Measurements from ENCODE around the gene KCNN1.

KCNN1 gene

DNA sequence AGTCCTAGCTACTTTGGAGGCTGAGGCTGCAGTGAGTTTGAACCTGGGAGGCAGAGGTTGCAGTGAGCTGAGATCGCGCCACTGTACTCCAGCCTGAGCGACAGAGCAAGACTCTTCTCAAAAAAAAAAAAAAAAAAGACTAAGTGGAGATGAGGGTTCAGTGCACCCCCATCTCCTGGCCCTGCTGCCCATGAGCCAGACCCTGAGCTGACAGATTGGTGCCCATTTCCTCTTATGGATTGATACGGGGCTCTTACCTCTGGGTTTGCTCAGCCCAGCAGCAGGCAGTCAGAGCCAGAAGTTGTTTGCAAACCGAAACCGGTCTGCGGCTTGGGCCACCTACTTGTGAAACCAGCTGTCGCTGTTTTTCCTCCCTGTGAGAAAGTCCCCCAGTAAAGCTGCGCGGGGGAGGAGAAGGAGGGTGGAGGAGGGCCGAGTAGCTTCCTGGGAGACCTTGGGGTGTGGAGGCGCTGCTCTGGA, 78.0 kb downstream of the KCNN1 start:
- Mint-ChIP-seq H3K4me3 (peak overlapping the region; percentile 62), H3K9me3 (peaks cover 5% of the 10 kb centered on the region), H3K27ac (peak overlapping the region; percentile 75), H3K36me3 (ENCODE audit: low read depth) (no peaks in the 10 kb centered on the region), H3K4me1 (ENCODE audit: low read depth) (peaks cover 37% of the 10 kb centered on the region), H3K27me3 (no peaks in the 10 kb centered on the region)
- DNase-seq: peak; percentile 89

DNA sequence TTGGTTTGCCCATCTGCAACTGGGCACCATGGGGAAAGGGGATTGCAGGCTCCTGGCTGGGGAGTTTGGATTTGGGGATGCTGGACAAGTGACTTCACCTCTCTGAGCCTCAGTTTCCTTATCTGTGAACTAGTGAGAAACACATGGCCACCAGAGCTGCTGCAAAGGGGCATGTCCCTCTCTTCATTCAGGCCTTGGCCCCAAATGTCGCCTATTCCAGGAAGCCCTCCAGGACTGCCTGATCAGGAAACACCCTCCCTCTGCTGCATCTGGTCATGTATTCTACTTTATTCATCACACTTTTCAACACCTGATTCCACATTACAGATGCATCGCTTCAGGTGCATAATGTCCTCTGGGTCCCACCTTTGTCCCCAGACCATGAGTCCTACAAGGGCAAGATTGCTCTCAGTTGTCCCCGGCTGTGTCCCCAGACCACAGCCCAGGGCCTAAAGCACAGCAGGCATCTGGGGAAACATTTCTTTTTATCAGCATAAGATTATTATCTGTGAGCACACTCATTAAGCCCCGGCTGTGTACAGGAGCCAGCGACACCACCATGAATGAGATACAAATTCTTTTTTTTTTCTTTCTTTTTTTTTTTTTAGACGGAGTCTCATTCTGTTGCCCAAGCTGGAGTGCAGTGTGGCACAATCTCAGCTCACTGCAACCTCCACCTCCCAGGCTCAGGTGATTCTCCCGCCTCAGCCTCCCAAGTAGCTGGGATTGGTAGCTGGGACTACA, 78.6 kb downstream of the KCNN1 start:
- Mint-ChIP-seq H3K4me3 (peak overlapping the region; percentile 62), H3K9me3 (peaks cover 5% of the 10 kb centered on the region), H3K27ac (peak overlapping the region; percentile 75), H3K36me3 (ENCODE audit: low read depth) (no peaks in the 10 kb centered on the region), H3K4me1 (ENCODE audit: low read depth) (peaks cover 42% of the 10 kb centered on the region), H3K27me3 (no peaks in the 10 kb centered on the region)
- DNase-seq: no peak

DNA sequence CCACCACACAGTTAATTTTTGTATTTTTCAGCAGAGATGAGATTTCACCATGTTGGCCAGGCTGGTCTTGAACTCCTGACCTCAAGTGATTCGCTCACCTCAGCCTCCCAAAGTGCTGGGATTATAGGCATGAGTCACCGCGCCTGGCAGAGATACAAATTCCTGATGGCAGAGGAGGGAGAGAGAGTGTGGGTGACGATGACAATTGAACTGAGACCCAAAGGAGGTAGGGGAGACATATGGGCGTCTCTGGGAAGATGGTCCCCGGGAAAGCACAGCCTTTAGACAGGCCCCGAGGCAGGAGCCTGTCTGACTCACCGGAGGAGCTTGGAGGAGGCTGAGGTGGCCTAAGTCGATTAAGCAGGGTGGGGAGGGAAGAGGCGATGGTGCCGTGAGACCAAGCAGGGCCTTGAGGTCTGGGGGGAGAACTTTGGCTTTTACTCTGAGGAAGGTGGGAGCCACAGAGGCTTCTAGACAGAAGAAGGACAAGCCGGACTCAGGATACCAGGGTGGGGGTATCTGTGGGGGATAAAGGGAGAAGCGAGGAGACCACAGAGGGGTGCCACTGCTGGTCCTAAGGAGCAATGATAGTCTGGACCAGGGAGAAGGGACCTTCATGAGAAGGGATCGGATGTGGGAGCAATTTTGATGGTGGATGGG, 79.3 kb downstream of the KCNN1 start:
- Mint-ChIP-seq H3K9me3 (peaks cover 1% of the 10 kb centered on the region), H3K4me3 (peak overlapping the region; percentile 62), H3K36me3 (ENCODE audit: low read depth) (no peaks in the 10 kb centered on the region), H3K27me3 (no peaks in the 10 kb centered on the region), H3K4me1 (ENCODE audit: low read depth) (peaks cover 46% of the 10 kb centered on the region), H3K27ac (peak overlapping the region; percentile 75)
- DNase-seq: no peak

DNA sequence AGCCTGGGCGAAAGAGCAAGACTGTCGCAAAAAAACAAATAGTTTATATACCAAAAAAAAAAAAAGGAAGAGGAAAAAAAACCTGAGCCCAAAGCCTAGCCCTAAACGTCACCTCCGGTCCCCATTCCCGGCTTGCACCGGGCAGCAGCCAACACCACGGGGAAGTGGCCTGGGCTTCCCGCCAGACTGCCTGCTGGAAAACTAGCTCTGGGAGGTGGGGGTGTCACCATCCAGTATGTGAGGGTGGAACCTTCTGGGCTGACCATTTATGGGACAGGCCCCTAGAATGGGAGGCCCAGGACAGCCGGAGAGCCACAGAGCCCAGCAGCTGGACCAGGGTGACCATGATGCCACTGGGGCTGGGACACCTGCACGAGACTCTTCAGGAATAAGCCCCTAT, 82.5 kb downstream of the KCNN1 start:
- no peak for DNase-seq
- no peaks in the 10 kb centered on the region for H3K9me3 Mint-ChIP-seq
- H3K4me1 Mint-ChIP-seq (ENCODE audit: low read depth): peaks cover 44% of the 10 kb centered on the region
- no peaks in the 10 kb centered on the region for H3K36me3 Mint-ChIP-seq (ENCODE audit: low read depth)
- no peak overlapping the region for H3K27ac Mint-ChIP-seq
- H3K27me3 Mint-ChIP-seq: no peaks in the 10 kb centered on the region
- H3K4me3 Mint-ChIP-seq: no peak overlapping the region

Data from activated T-cell treated with anti-CD3 and anti-CD28 coated beads, Interleukin-2, amount 50 U/mL, for 24 hours (primary cell).